HG03108 (cell line): ENCODE data around the gene NCBP3.

Experiments used
- ATAC-seq: cut with Tn5 transposase; IDR thresholded peaks from one replicate; pipeline ENCODE4 v1.9.1; 2021; ENCODE audit warnings: moderate library complexity; ENCODE audit not compliant: unreplicated experiment

The NCBP3 gene

GRCh38 chr17:3845621-3846436 lies at the start of gene NCBP3:
TSS of gene NCBP3 (minus strand) at chr17:3846246. CDS start at chr17:3846223, 23 bp downstream.
- ATAC-seq: peak; percentile 96

- no peak for ATAC-seq
Measured at GRCh38 chr17:3895354-3895753, 49.3 kb upstream of the NCBP3 start.

GRCh38 chr17:3894911-3895343 lies 48.9 kb upstream of the NCBP3 start:
- ATAC-seq: no peak

GRCh38 chr17:3894188-3894587 lies 48.1 kb upstream of the NCBP3 start:
- ATAC-seq: no peak

- ATAC-seq: no peak
Measured at GRCh38 chr17:3893720-3894116, 47.7 kb upstream of the NCBP3 start.

GRCh38 chr17:3893003-3893719 lies 47.1 kb upstream of the NCBP3 start, which contains the start of gene CAMKK1:
TSS of gene CAMKK1 (minus strand) at chr17:3893053. CDS start at chr17:3885687, 7,366 bp downstream.
- ATAC-seq: peak; percentile 86

GRCh38 chr17:3892095-3892998 lies 46.3 kb upstream of the NCBP3 start:
- no peak for ATAC-seq

GRCh38 chr17:3891626-3892094 lies 45.6 kb upstream of the NCBP3 start:
- ATAC-seq: no peak

GRCh38 chr17:3890878-3891219 lies 44.8 kb upstream of the NCBP3 start:
- no peak for ATAC-seq

- ATAC-seq: no peak
Measured at GRCh38 chr17:3890082-3890877, 44.2 kb upstream of the NCBP3 start.

GRCh38 chr17:3889325-3890012 lies 43.4 kb upstream of the NCBP3 start:
- ATAC-seq: no peak

- no peak for ATAC-seq
Measured at GRCh38 chr17:3888343-3889171, 42.5 kb upstream of the NCBP3 start.

- no peak for ATAC-seq
Measured at GRCh38 chr17:3887804-3888203, 41.8 kb upstream of the NCBP3 start.

GRCh38 chr17:3887394-3887793 lies 41.3 kb upstream of the NCBP3 start:
- no peak for ATAC-seq

GRCh38 chr17:3886776-3887175 lies 40.7 kb upstream of the NCBP3 start:
- ATAC-seq: no peak

- ATAC-seq: no peak
Measured at GRCh38 chr17:3885970-3886369, 39.9 kb upstream of the NCBP3 start.

- no peak for ATAC-seq
Measured at GRCh38 chr17:3885271-3885670, 39.2 kb upstream of the NCBP3 start.

GRCh38 chr17:3884188-3884587 lies 38.1 kb upstream of the NCBP3 start:
- no peak for ATAC-seq

GRCh38 chr17:3882276-3882675 lies 36.2 kb upstream of the NCBP3 start:
- no peak for ATAC-seq
